Adrenal gland (tissue), 5 donors: ENCODE data around the gene SMAD7.

Experiments
- CTCF ChIP-seq, 6 experiments: fragments of 450-650 bp in 4 of 6; fragments of 200-600 bp in 2 of 6; sonication (generic) in 1 of 6; IDR thresholded peaks; 1 replicate in 5 of 6; 2 replicates in 1 of 6; pipeline versions ENCODE4 v1.5.1 to v1.8.0; 2016 to 2021; ENCODE audit warnings: antibody characterized with exemption in 6 of 6, mild to moderate bottlenecking in 2 of 6, moderate library complexity in 1 of 6
- POLR2A ChIP-seq, 2 donors: fragments of 450-650 bp; IDR thresholded peaks; one replicate each; pipeline ENCODE4 v1.6.1; 2017; ENCODE audit warnings: antibody characterized with exemption in 2 of 2, mild to moderate bottlenecking in 2 of 2, moderate library complexity in 1 of 2
- donor health status: DM: no; HTN: no; CAD: no.

- peak in 2 of 6 experiments; percentile 22 to 23 for TF ChIP-seq CTCF (IDR thresholded peaks at IDR 0.05)
- peak; percentile 57 to 87 for TF ChIP-seq POLR2A (IDR thresholded peaks at IDR 0.05)
Observed at GRCh38 chr18:48952287-48953103, 1.7 kb upstream of the SMAD7 start.
